Measurements from ENCODE around the gene LARP1.
"Not testable (repeated sequence)": the region's sequence is repeated elsewhere in the genome, so short reads cannot be mapped to it uniquely, and the experiment has no call there.

LARP1 gene

DNA sequence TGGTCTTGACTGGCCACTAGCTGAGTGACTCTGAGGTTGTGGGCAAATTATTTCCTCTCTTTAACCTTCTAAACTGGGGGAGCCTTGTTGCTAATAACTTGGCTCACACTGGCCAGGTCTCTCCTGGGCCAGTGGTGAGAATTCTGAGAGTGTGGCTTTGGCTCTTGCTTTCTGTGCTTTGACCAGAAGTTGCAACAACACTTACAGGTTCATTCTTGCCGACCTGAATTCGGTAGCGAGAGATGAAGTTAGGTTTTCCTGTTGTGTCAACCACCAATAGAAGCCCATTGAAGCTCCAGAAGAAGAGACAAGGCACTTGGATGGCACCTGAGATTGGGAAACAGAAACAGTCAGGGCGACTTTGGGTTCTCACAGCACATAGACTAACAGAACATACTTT lies 75.4 kb downstream of the LARP1 start:
- DNase-seq: no peak

DNA sequence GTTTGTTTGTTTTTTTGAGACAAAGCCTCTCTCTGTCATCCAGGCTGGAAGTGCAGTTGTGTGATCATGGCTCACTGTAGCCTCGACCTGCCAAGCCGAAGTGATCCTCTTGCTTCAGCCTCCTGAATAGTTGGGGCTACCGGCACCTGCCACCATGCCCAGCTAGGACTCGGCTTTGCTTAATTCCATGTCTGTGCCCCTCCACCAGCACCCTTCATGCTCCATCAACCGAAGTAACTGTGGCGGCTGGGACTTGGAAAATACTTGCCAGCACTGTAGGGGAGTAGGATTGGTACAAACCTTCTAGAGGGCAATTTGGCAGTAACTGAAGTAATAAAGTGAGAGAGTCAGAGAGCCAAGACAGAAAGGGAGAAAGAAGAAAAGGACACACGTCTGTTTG lies 76.3 kb downstream of the LARP1 start:
- DNase-seq: no peak

DNA sequence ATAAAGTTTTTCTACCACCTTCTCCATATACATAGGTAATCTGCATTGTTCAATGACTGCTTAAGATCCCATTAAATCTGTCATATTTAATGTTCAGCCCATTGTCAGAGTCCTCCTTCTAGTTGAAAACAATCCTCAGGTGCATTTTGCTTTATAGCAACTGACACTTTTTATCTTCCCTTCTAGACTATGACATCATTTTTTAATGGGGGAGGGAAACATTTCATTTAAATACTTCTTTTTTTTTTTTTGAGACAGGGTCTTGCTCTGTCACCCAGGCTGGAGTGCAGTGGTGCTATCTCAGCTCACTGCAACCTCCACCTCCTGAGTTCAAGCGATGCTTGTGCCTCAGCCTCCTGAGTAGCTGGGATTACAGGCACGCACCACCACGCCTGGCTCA lies 77.6 kb downstream of the LARP1 start:
- not testable (repeated sequence) for DNase-seq

DNA sequence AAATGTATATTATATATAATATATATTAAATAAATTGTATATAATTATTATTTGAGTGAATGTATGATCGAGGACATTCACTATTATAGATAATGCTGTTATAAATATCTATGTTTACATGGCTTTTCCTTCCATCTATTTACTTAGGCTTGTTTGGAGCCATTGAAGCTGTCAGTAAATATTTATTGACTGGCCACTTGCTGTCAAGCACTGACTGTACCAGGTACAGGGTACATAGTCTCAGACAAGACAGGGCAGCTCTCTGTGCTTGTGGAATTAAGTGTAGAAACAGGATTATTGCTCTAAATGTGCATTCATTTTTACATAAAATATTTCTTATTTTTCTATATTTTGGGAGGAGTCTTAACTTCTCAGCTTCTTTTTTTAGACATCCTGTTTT lies 78.9 kb downstream of the LARP1 start:
- DNase-seq: no peak

DNA sequence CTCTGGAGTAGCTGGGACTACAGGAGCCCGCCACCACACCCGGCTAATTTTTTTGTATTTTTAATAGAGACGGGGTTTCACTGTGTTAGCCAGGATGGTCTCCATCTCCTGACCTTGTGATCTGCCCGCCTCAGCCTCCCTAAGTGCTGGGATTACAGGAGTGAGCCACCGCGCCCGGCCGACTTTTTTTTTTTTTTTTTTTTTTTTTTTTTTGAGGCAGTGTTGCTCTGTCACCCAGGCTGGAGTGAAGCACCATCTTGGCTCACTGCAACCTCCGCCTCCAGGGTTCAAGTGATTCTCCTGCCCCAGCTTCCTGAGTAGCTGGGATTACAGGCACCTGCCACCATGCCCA lies 80.5 kb downstream of the LARP1 start:
- DNase-seq: not testable (repeated sequence)

DNA sequence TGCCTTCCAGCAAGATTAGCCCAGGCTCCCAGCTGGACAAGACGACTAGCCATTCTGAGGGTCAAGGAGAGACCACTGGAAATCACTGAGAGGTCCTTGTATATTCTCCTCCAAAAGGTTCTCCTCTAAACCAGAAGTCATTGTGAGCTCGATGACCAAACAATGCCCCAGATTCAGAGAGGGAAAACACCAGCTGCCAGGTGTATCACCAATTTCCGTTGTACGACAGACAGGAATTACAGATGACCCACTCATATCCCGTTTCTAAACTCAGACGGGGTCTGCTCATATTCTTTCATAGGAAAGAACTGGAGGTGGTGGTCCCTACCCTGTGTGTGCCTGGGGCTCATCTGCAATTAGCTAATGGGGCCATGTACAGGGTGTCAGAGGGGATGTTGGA lies 81.0 kb downstream of the LARP1 start:
- DNase-seq: no peak

DNA sequence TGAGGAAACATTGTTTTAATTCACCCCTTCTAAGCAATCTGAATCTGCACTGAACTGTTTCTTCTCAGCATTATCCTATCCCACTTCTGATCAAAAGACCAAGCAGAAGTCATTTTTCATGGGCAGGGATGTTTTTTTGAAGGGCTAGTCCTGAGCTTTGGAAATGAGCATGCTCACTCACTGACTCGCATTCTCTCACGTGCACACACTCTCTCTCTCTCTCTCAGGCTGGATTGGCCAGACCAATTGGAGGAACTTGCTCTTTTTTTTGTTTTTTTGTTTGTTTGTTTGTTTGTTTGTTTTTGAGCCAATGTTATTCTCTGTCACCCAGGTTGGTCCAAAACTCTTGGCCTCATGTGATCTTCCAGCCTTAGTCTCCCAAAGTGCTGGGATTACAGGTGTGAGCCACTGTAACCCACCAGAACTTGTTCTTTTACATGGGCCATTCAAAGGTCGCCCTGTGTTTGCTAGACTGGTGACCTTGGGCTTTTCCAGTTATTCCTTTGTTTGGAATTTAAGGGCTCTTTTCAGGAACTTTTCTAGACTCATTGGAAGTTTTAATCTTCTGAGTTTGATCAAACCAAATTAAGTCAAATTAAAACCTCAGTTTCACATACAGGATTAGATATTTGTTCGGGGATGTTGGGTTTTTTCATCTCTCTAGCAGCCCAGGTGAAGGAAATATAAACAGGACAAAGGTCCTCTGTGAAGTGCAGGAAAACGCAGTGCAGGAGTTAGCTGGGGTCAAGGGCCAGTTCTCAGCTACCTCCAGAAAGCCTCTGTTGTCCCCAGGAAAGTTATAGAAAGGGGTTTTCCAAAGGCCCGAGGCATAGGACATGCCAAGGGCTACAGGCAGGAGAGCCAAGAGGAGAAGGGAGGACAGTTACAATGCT lies 82.1 kb downstream of the LARP1 start:
- DNase-seq: no peak

DNA sequence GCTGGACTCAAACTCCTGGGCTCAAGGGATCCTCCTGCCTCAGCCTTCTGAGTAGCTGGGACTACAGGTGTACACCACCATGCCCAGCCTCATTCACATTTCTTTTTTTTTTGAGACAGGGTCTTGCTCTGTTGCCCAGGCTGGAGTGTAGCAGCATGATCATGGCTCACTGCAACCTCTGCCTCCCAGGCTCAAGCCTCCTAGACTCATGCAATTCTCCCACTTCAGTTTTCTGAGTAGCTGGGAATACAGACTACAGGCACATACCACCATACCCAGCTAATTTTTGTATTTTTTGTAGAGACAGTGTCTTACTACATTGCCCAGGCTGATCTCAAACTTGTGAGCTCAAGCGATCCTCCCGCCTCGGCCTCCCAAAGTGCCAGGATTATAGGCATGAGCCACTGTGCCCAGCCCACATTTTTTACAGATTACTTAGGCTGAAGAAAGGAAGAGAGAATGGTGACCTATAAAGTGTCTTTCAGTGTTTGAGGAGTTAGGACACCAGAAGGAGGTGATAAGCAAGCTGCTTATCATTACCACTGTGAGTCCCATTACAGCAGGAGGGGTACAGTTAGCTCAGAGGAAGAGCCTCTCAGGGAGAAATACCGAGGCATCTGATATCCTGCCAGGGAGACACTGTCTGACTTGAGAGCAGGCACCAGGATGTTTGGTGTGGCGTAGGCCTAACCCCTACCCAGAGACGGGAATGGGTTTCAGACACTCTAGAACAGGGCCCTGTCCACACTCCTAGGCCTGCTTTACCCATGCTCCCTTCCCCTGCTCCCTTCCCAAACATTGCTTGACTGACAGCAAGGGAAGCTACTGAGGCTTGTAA lies 85.5 kb downstream of the LARP1 start:
- no peak for DNase-seq

DNA sequence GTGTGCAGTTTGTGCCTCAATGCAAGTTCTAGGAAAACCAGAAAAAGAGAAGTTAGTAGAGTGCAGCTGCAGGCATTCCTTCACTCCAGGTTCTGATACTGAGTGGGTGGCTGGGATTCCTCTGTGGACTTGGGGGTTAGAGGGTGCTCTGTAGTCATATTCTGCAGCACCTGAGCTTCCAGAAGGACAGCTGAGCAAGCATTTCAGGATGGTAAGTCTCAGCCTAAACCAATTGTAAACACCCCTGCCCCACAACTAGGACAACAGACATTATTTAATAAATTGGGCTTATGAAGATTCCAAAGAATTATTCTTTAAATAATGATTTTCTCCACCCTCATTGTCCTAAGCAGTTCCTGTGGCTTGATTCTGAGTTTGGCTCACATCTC lies 86.1 kb downstream of the LARP1 start:
- no peak for DNase-seq

DNA sequence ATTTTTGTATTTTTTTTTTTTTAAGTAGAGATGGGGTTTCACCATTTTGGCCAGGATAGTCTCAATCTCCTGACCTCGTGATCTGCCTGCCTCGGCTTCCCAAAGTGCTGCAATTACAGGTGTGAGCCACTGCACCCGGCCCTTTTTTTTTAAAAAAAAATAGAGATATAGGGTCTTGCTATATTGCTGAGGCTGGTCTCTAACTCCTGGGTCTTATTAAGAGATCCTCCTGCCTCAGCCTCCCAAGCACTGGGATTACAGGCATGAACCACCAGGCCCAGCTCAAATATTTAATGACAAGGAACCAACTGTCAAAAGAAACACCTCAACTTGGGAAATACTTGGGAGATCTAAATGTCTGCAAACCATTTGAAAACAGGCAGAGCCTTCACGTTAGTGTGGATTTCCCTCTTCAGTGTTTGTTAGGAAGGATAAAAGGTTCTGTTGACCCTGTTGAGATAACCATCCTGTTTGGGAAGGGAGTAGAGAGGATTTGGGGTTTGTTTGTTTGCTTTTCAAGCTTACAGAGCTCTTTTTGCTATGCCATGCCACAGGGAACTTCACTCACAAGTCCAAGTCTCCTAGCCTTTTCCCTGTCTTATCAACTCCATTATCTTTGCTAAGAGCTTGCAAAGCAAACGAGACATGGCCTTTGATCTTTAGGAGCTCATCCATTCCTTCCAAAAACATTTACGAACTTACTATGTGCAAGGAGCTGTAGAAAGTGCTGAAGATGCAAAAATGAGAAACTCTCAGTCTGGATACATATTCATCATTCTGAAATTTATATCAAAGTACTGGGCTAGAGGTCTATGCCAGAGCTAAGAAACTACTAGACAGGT lies 87.7 kb downstream of the LARP1 start:
- no peak for DNase-seq

DNA sequence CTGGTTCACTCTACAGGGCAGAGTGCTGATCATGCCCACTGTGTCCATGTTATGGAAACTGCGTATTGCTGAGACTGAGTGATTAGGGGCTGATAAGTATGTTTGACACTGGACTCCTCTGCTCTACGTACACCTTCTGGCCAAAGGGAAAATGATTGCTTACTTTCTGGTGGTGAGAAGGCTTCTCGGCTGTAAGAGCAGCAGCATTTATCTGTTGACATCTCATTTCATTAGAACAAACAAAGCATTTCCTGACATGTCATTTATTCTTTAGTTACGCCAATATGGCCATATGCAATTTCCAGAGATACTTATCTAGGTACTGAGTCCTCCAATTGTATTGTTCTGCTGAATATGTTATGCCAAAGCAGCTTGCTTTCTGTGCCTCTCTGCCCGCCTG lies 89.6 kb downstream of the LARP1 start:
- no peak for DNase-seq

DNA sequence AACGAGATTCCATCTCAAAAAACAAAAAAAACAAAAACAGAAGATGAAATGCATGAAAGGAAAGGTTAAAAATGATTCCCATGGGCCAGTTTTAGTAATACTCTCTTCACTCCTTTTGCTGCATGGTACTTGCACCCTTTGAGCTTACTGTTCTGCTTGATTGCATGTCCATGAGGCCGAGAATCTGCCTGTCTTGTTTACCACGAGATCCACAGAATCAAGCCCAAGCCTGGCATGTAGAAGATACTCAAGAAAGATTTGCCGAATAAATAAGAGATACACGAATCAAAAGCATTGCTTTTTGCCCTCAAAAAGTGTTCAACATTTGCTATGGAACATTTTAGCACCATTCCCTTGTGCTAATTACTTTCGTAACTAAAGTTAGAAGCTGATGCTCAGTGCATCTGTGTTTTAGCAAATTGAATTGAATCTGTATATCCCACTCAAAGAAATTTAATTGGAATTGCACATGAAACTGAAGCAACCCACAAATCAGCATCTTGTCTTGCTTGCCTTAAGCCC lies 94.1 kb downstream of the LARP1 start:
- no peak for DNase-seq

DNA sequence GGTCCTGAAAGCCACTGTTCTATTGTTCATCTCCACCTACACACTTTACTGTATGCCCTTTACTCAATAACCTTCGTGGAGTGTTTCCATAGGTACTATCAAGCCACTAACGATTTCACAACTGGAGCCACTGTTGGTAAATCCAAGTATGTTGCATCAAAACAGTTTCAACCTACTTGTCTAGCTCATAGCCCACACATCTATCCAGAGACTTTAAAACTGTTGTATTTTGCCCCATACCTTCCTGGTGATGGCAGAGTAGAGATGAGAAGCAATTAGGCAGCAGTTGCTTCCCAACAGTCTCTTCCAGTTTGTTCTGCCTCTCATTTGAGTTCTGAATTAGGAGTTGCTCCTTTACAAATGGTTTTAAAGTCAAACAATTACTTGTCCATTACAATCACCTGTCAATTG lies 94.6 kb downstream of the LARP1 start:
- no peak for DNase-seq

DNA sequence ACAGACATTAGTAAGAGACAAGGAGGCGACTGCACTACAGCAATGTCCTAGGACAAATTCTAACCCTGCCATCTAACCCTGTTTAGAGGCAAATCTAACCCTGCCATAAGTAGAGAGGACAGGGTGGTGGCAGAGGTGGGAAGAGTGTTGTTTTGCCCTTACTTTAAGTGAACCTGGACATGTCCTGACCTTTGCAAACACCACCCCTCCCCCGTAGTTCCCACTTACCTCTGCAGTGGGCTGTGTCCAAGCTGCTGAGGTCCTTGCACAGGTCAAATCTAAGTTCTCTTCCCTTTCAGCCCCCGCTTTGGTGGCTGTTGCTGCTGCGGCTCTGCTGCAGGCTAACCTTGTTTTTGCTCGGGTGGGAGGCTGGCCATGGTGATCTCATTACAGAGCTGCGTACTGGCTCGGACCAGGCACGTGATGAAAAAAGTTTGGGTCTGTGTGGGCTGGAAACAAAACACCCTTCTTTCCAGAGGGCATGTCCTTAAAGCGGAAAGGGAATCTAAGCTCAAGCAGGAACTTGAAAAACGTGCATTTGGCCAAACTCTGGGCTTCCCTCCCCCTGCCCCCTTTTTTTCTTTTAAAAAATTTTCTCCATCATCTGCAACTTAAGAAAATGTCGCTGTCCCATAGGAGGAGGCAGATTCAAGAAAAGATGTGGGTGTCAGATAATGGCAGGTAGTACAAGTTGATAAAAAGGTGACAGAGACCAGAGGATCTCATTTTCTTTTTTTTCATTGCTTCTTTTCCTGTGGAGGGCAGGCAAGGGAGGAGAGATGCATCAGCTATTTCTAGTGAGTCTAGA lies 95.3 kb downstream of the LARP1 start, which contains the start of gene FAXDC2:
Gene FAXDC2 (minus strand): TSS at position 349 of the 808 bp plus-strand sequence. CDS start 12,425 bp downstream, outside the sequence.
- DNase-seq: no peak

DNA sequence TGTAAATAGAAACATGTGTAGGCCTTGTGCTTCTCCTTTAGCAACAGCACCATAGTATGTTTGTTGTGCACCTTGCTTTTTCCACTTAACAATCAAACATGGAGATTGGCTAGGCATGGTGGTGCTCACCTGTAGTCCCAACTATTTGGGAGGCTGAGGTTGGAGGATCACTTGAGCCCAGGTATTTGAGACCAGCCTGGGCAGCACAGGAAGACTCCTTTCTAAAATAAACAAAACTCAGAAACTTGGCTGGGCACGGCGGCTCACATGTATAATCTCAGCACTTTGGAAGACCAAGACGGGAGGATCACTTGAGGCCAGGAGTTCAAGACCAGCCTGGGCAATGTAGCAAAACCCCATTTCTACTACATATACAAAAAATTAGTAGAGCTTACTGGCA lies 96.2 kb downstream of the LARP1 start:
- DNase-seq: no peak

DNA sequence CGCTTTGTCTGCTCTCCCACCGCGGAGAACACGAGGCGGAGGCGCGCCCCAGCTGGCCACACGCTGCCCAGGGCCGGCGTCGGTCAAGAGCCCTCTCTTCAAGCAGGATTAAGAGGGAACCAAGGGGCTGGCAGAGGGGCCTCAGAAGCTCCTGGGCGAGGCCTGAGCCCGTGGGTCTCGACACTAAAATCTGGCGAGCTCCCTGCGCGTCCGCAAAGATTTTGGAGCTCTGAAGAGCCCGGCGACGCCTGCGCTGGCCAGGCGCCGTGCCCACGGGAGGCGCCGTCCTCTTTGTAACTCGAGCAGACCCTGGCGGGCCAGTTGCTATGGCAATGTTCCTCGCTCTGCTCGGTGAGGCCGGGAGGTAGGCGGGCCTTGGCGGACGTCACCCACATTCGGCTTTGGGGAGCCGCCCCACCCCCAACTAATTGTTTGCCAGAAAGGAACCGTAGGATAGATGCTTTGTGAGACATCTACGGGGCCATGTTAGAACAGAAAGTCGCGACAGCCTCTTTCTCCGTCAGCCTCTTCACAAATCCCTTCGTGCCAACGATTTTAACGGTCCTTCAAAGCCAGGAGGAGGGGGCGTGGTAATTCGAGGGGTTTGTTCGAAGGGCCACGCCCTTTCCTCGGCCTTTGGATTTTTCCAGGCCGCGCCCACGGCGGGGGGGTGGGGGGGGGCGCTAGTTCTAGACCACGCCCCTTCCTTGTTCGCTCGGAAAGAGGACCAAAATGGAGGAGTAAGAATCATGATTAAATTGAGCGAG lies 102.5 kb downstream of the LARP1 start:
- DNase-seq: peak; percentile 96

DNA sequence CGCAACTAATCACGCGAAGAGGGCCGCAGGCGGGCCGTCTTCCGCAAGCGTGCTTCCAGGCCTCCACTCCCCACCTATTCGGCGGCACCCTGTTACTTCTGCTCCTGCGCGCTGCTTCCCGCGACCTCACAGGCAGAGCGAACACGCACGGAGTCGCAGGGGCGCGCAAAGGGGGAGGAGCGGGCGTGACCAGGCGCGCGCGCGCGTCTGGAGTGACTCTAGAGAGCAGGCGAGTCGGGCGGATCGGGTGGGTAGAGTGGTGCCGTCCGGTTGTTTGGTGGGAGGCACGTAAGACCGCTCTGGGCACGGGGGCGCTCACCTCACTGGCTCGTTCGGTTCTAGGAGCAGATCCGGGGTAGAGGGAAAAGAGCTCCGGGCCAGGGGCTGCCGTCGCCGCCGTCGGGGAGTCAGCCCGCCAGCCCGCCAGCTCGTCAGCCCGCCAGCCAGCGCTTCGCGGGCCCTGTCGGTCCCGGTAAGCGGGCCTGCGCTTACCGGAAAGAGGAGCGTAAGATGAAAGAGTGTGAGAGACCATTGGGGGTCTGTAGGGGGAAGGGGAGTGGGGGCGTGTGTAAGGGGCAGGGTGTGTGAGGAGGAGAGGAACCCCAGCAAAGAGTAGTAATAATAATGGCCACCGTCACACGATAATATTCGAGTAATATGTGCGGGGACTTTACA lies 103.3 kb downstream of the LARP1 start, which contains the start of gene CNOT8:
Gene CNOT8 (plus strand): TSS at position 331 of the 675 bp plus-strand sequence. CDS start 4,652 bp downstream, outside the sequence.
- DNase-seq: peak; percentile 94

DNA sequence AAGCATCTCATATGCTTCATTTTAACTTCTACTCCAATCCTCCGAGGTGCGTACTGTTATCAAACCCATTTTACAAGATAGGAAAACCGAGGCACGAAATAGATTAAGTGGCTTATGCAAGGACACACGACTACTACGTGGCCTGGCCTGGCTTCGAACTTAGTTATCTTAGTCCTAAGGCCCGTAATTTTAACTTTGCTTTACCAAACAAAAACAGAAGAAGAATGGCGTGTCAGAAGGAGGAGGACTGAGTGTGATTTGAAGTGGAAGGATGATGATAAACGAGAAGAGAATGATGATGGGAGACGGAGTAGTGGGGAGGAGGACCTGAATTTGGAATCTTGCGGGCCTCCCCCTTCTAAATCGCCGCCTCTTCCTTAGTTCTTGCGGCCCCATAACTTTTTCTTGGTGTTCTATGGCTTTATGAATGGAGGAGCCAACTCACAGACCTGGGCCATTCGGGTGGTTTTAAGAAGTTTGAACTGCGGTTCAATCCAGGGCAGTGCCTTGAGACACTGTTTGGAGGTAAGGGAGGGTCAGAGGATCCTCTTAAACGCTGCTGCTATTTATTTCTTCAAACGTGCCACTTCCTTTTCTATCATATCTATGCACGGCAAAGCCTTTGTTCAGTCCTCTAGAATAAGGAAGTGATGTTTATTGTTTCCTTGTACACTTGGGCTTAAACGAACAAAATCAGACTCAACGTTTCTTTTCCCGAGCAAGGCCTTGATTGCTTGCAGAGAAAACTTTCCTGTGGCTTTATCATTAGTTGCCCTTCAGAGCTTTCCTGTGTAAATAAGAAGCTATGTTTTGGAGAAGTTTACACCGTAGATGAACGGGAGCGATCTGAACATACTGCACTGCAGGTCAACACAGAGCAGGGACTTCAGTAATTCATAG lies 104.0 kb downstream of the LARP1 start:
- DNase-seq: no peak

DNA sequence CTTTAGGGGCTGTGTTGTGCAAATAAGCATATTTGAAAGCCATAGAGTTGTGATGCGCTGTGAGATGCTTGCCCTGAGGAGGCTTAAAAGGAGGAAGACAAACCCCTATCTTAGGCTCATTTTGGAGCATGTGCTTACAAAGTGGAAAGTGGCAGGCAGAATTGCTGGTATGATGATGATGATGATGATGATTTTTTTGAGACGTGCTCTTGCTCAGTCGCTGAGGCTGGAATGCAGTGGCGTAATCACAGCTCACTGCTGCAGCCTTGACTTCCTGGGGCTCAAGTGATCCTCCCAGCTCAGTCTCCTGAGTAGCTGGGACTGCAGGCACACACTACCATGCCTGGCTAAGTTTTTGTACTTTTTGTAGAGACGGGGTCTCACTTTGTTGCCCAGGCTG lies 104.9 kb downstream of the LARP1 start:
- DNase-seq: no peak
